Measurements from ENCODE around the gene PIM3. TPM values are rescaled to one million over a fixed set of nuclear protein-coding genes. Genes with fewer than 3 reads are reported as not detected.

The PIM3 gene
- total RNA-seq, 1 experiment from 2014 or later: 42.9 TPM

GRCh38 chr22:49996518-49997250 is 36.1 kb downstream of the PIM3 start (continued):
- TF ChIP-seq, protein P1, sequence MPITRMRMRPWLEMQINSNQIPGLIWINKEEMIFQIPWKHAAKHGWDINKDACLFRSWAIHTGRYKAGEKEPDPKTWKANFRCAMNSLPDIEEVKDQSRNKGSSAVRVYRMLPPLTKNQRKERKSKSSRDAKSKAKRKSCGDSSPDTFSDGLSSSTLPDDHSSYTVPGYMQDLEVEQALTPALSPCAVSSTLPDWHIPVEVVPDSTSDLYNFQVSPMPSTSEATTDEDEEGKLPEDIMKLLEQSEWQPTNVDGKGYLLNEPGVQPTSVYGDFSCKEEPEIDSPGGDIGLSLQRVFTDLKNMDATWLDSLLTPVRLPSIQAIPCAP (CRISPR knock-in tag; IDR thresholded peaks at IDR 0.05): no peak

DNA sequence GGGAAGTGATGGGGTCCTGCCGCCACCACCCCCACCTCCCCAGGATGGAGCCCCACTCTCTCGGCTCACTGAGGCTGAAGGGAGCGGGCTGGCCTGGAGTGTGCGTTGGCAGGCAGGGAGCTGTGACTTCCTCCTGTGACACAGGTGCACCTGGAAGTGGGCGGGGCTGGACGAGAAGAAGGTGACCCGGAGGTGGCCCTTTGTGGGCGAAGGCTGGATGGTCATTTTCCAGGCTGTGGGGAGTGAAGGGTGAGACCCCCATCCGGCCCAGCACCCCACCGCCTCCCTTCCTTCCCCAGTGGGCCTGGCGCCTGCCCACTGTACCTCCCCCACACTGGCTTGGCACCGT is 36.7 kb downstream of the PIM3 start:
- peaks cover 30% of the 10 kb centered on the region for H3K27me3 Mint-ChIP-seq (ENCODE audit: low read depth)
- H3K4me1 Mint-ChIP-seq: peaks cover 9% of the 10 kb centered on the region
- H3K36me3 Mint-ChIP-seq: no peaks in the 10 kb centered on the region
- ATAC-seq: no peak
- ChIA-PET POLR2A (no interaction called here), CTCF (interaction anchor here (1.0 to 5.5 kb wide), 3 partner anchors 34 to 623 kb away, joined by 5 to 50 read pairs (median 9); no protein-coding TSS in a partner anchor)
- no peak overlapping the region for H3K4me3 Mint-ChIP-seq
- no peak overlapping the region for H3K27ac Mint-ChIP-seq
- DNase-seq (ENCODE audit: low spot score): no peak
- TF ChIP-seq, protein P2, sequence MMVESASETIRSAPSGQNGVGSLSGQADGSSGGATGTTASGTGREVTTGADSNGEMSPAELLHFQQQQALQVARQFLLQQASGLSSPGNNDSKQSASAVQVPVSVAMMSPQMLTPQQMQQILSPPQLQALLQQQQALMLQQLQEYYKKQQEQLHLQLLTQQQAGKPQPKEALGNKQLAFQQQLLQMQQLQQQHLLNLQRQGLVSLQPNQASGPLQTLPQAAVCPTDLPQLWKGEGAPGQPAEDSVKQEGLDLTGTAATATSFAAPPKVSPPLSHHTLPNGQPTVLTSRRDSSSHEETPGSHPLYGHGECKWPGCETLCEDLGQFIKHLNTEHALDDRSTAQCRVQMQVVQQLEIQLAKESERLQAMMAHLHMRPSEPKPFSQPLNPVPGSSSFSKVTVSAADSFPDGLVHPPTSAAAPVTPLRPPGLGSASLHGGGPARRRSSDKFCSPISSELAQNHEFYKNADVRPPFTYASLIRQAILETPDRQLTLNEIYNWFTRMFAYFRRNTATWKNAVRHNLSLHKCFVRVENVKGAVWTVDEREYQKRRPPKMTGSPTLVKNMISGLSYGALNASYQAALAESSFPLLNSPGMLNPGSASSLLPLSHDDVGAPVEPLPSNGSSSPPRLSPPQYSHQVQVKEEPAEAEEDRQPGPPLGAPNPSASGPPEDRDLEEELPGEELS (CRISPR knock-in tag; IDR thresholded peaks at IDR 0.05): no peak
- no peak for TF ChIP-seq ATF1 (CRISPR knock-in tag; IDR thresholded peaks at IDR 0.05)
- TF ChIP-seq FOXJ3 (CRISPR knock-in tag; IDR thresholded peaks at IDR 0.05; ENCODE audit: borderline replicate concordance): no peak
- no peak for TF ChIP-seq SMAD4 (CRISPR knock-in tag; IDR thresholded peaks at IDR 0.05)
- no peak for TF ChIP-seq ZNF138 (CRISPR knock-in tag; conservative IDR thresholded peaks at IDR 0.05)
- TF ChIP-seq OVOL2 (CRISPR knock-in tag; IDR thresholded peaks at IDR 0.05; ENCODE audit: borderline replicate concordance): no peak
- TF ChIP-seq, protein P3, sequence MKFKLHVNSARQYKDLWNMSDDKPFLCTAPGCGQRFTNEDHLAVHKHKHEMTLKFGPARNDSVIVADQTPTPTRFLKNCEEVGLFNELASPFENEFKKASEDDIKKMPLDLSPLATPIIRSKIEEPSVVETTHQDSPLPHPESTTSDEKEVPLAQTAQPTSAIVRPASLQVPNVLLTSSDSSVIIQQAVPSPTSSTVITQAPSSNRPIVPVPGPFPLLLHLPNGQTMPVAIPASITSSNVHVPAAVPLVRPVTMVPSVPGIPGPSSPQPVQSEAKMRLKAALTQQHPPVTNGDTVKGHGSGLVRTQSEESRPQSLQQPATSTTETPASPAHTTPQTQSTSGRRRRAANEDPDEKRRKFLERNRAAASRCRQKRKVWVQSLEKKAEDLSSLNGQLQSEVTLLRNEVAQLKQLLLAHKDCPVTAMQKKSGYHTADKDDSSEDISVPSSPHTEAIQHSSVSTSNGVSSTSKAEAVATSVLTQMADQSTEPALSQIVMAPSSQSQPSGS (CRISPR knock-in tag; IDR thresholded peaks at IDR 0.05; ENCODE audit: borderline replicate concordance, low read depth): no peak
- TF ChIP-seq ZMAT4 (CRISPR knock-in tag; IDR thresholded peaks at IDR 0.05): no peak
- TF ChIP-seq, protein P4, sequence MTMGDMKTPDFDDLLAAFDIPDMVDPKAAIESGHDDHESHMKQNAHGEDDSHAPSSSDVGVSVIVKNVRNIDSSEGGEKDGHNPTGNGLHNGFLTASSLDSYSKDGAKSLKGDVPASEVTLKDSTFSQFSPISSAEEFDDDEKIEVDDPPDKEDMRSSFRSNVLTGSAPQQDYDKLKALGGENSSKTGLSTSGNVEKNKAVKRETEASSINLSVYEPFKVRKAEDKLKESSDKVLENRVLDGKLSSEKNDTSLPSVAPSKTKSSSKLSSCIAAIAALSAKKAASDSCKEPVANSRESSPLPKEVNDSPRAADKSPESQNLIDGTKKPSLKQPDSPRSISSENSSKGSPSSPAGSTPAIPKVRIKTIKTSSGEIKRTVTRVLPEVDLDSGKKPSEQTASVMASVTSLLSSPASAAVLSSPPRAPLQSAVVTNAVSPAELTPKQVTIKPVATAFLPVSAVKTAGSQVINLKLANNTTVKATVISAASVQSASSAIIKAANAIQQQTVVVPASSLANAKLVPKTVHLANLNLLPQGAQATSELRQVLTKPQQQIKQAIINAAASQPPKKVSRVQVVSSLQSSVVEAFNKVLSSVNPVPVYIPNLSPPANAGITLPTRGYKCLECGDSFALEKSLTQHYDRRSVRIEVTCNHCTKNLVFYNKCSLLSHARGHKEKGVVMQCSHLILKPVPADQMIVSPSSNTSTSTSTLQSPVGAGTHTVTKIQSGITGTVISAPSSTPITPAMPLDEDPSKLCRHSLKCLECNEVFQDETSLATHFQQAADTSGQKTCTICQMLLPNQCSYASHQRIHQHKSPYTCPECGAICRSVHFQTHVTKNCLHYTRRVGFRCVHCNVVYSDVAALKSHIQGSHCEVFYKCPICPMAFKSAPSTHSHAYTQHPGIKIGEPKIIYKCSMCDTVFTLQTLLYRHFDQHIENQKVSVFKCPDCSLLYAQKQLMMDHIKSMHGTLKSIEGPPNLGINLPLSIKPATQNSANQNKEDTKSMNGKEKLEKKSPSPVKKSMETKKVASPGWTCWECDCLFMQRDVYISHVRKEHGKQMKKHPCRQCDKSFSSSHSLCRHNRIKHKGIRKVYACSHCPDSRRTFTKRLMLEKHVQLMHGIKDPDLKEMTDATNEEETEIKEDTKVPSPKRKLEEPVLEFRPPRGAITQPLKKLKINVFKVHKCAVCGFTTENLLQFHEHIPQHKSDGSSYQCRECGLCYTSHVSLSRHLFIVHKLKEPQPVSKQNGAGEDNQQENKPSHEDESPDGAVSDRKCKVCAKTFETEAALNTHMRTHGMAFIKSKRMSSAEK (CRISPR knock-in tag; IDR thresholded peaks at IDR 0.05; ENCODE audit: borderline replicate concordance): no peak
- TF ChIP-seq ZBTB21 (CRISPR knock-in tag; IDR thresholded peaks at IDR 0.05; ENCODE audit: borderline replicate concordance): no peak
- TF ChIP-seq, protein P5, sequence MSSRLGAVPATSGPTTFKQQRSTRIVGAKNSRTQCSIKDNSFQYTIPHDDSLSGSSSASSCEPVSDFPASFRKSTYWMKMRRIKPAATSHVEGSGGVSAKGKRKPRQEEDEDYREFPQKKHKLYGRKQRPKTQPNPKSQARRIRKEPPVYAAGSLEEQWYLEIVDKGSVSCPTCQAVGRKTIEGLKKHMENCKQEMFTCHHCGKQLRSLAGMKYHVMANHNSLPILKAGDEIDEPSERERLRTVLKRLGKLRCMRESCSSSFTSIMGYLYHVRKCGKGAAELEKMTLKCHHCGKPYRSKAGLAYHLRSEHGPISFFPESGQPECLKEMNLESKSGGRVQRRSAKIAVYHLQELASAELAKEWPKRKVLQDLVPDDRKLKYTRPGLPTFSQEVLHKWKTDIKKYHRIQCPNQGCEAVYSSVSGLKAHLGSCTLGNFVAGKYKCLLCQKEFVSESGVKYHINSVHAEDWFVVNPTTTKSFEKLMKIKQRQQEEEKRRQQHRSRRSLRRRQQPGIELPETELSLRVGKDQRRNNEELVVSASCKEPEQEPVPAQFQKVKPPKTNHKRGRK (CRISPR knock-in tag; IDR thresholded peaks at IDR 0.05; ENCODE audit: borderline replicate concordance): no peak
- TF ChIP-seq, protein P6, sequence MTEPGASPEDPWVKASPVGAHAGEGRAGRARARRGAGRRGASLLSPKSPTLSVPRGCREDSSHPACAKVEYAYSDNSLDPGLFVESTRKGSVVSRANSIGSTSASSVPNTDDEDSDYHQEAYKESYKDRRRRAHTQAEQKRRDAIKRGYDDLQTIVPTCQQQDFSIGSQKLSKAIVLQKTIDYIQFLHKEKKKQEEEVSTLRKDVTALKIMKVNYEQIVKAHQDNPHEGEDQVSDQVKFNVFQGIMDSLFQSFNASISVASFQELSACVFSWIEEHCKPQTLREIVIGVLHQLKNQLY (CRISPR knock-in tag; IDR thresholded peaks at IDR 0.05): no peak
- H3K9me3 Mint-ChIP-seq: no peaks in the 10 kb centered on the region
